Thoracic aorta (tissue), 2 donors: ENCODE results near the gene DEGS2. TPM values are rescaled to one million over a fixed set of nuclear protein-coding genes. Genes with fewer than 3 reads are reported as not detected.

ENCODE experiments used
- ATAC-seq: fragments of 150-250 bp; one replicate; pipeline ENCODE4 v1.8.0; 2017; ENCODE audit warnings: low read depth; ENCODE audit not compliant: insufficient number of reproducible peaks, low FRiP score
- DNase-seq: peaks from one replicate; pipeline ENCODE4 v3.0.0-alpha.2; 2020; ENCODE audit warnings: low spot score
- H3K27ac ChIP-seq, 2 donors: fragments of 200-600 bp; sonication (generic); 1 replicate in 1 of 2; 2 replicates in 1 of 2; pipeline ENCODE4 v1.5.1; 2016; ENCODE audit warnings: mild to moderate bottlenecking in 2 of 2, moderate library complexity in 2 of 2
- H3K27me3 ChIP-seq: fragments of 200-600 bp; sonication (generic); replicated peaks from 2 replicates; pipeline ENCODE4 v1.6.0; 2016; ENCODE audit warnings: mild to moderate bottlenecking; ENCODE audit not compliant: insufficient read depth
- H3K36me3 ChIP-seq: fragments of 200-600 bp; sonication (generic); one replicate; pipeline ENCODE4 v1.5.1; 2016
- H3K4me1 ChIP-seq, 2 donors: fragments of 200-600 bp; sonication (generic); 1 replicate in 1 of 2; 2 replicates in 1 of 2; pipeline versions ENCODE4 v1.5.1 to v1.6.0; 2016; ENCODE audit warnings: low read depth in 2 of 2, mild to moderate bottlenecking in 1 of 2; ENCODE audit not compliant: control insufficient read depth in 1 of 2
- H3K4me3 ChIP-seq: fragments of 200-600 bp; sonication (generic); 2 replicates; pipeline ENCODE4 v1.5.1; 2016; ENCODE audit warnings: mild to moderate bottlenecking
- H3K9me3 ChIP-seq: fragments of 200-600 bp; sonication (generic); 2 replicates; pipeline ENCODE4 v1.5.1; 2016
- total RNA-seq, 2 donors: library from RNA; depleted of rRNA; stranded (reverse); fragments of >200 nt; gene quantifications; one replicate each; pipeline versions ENCODE4 v1.1.0 to v1.2.3, GENCODE V29; 2016
- TF ChIP-seq, protein P1 (sequence below): fragments of 200-600 bp; sonication (generic); IDR thresholded peaks from one replicate; pipeline ENCODE4 v1.5.1; 2019; ENCODE audit warnings: antibody characterized with exemption

The DEGS2 gene
- total RNA-seq, 2 donors from 2014 or later = 0.28 TPM; not detected in 1

DNA sequence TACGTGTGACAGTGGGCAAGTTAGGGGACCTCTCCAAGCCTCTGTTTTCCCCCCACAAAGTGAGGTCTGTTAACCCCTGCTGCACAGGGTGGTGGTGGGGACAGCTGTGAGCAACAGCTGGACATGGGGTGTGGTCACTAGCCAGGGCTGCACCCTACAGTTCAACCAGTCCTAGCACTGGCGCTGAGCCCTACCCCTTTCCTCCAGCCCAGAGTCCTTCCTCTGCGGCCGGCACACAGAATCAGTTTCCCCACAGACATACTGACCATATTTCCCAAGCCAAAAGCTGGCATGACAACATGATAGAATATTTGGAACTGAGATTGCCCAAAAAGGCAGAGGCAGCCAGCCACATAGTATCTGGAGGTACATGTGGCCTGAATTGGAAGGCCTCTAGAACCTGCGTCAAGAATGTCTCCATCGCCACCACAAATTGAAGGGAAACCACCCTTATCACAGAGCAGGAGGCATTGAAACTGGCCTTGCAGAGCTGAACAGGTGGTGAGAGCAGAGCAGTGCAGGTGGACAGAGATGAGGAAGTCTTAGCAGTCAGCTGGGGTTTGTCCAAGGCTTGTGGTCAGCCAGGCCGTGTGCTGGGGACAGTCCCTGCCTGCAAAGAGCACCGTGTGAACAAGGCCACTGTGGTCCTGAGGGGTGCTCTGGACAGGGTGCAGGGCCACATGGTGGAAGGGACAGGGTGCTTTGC, 21.2 kb downstream of the DEGS2 start:
- H3K9me3 ChIP-seq = no peaks in the 10 kb centered on the region
- no peak for ATAC-seq
- DNase-seq = no peak
- H3K27me3 ChIP-seq = no peaks in the 10 kb centered on the region
- TF ChIP-seq, protein P1, sequence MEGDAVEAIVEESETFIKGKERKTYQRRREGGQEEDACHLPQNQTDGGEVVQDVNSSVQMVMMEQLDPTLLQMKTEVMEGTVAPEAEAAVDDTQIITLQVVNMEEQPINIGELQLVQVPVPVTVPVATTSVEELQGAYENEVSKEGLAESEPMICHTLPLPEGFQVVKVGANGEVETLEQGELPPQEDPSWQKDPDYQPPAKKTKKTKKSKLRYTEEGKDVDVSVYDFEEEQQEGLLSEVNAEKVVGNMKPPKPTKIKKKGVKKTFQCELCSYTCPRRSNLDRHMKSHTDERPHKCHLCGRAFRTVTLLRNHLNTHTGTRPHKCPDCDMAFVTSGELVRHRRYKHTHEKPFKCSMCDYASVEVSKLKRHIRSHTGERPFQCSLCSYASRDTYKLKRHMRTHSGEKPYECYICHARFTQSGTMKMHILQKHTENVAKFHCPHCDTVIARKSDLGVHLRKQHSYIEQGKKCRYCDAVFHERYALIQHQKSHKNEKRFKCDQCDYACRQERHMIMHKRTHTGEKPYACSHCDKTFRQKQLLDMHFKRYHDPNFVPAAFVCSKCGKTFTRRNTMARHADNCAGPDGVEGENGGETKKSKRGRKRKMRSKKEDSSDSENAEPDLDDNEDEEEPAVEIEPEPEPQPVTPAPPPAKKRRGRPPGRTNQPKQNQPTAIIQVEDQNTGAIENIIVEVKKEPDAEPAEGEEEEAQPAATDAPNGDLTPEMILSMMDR = no peak
- no peak overlapping the region for H3K4me3 ChIP-seq
- peaks cover 3% of the 10 kb centered on the region for H3K36me3 ChIP-seq
- no peaks in the 10 kb centered on the region for H3K4me1 ChIP-seq
- no peak overlapping the region for H3K27ac ChIP-seq

DNA sequence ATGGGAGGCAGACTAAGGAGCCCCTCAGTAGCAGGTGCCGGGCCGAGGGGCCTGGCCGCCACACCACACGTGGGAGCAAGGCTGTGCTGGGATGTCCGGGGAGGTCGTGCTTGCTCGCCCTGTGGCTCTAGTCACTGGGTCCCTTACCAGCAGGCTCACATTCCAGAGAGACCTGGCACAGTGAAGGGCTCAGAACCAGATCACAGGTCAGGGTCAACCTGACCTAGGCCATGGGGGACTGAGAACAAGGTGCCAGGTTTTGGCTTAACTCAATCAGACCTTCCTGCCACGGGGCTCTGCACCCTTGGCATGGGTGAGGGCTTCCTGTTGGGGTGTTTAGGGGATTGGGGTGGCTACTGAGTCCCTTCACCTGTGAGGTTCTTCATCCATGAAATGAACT, 22.3 kb downstream of the DEGS2 start:
- peaks cover 9% of the 10 kb centered on the region for H3K36me3 ChIP-seq
- no peaks in the 10 kb centered on the region for H3K27me3 ChIP-seq
- DNase-seq (no peak), ATAC-seq (no peak)
- TF ChIP-seq, protein P1 = no peak
- no peak overlapping the region for H3K4me3 ChIP-seq
- no peaks in the 10 kb centered on the region for H3K4me1 ChIP-seq
- H3K9me3 ChIP-seq = no peaks in the 10 kb centered on the region
- no peak overlapping the region for H3K27ac ChIP-seq

DNA sequence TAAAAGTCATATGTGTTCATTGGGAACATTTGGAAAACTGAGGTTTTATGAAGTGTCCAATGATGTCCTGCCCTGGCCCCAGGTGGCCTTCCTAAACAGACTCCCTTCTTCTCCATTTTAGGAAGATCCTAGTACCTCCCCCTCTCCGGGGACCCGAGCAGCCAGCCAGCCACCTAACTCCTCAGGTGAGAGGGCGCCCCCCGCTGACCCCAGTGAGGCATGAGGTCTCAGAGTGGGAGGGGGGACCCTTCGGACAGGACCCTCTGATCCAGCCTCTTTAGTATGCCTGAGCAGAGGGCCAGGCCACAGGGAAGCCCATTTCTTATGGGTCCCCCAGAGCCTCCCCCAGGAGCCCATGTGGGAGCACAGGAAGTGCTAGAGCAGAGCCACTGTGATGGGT, 23.7 kb downstream of the DEGS2 start:
- no peaks in the 10 kb centered on the region for H3K9me3 ChIP-seq
- no peak overlapping the region for H3K27ac ChIP-seq
- DNase-seq = no peak
- H3K4me3 ChIP-seq = no peak overlapping the region
- TF ChIP-seq, protein P1 = no peak
- no peaks in the 10 kb centered on the region for H3K4me1 ChIP-seq
- H3K27me3 ChIP-seq = no peaks in the 10 kb centered on the region
- peaks cover 11% of the 10 kb centered on the region for H3K36me3 ChIP-seq
- no peak for ATAC-seq

GRCh38 chr14:100135073-100135472, 24.4 kb downstream of the DEGS2 start:
- no peaks in the 10 kb centered on the region for H3K4me1 ChIP-seq
- TF ChIP-seq, protein P1 = no peak
- no peaks in the 10 kb centered on the region for H3K27me3 ChIP-seq
- no peak overlapping the region for H3K27ac ChIP-seq
- H3K4me3 ChIP-seq = no peak overlapping the region
- peaks cover 11% of the 10 kb centered on the region for H3K36me3 ChIP-seq
- H3K9me3 ChIP-seq = no peaks in the 10 kb centered on the region
- ATAC-seq = no peak
- no peak for DNase-seq

- TF ChIP-seq, protein P1 = no peak
- ATAC-seq = no peak
- no peak overlapping the region for H3K27ac ChIP-seq
- H3K4me3 ChIP-seq = no peak overlapping the region
- H3K9me3 ChIP-seq = no peaks in the 10 kb centered on the region
- no peak for DNase-seq
- H3K27me3 ChIP-seq = no peaks in the 10 kb centered on the region
- no peaks in the 10 kb centered on the region for H3K4me1 ChIP-seq
- peaks cover 11% of the 10 kb centered on the region for H3K36me3 ChIP-seq
These were observed 24.9 kb downstream of the DEGS2 start for GRCh38 chr14:100134586-100134985.
